ENCODE results near the gene OR51T1.
"Not testable (repeated sequence)": the region's sequence is repeated elsewhere in the genome, so short reads cannot be mapped to it uniquely, and the experiment has no call there.

OR51T1 gene, protein sequence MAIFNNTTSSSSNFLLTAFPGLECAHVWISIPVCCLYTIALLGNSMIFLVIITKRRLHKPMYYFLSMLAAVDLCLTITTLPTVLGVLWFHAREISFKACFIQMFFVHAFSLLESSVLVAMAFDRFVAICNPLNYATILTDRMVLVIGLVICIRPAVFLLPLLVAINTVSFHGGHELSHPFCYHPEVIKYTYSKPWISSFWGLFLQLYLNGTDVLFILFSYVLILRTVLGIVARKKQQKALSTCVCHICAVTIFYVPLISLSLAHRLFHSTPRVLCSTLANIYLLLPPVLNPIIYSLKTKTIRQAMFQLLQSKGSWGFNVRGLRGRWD

DNA sequence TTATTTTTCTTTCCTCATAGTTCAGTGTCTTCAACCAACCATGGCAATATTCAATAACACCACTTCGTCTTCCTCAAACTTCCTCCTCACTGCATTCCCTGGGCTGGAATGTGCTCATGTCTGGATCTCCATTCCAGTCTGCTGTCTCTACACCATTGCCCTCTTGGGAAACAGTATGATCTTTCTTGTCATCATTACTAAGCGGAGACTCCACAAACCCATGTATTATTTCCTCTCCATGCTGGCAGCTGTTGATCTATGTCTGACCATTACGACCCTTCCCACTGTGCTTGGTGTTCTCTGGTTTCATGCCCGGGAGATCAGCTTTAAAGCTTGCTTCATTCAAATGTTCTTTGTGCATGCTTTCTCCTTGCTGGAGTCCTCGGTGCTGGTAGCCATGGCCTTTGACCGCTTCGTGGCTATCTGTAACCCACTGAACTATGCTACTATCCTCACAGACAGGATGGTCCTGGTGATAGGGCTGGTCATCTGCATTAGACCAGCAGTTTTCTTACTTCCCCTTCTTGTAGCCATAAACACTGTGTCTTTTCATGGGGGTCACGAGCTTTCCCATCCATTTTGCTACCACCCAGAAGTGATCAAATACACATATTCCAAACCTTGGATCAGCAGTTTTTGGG lies at the start of gene OR51T1:
TSS of gene OR51T1 (plus strand) at position 41 of the 641 bp plus-strand sequence. CDS start at position 41, 0 bp downstream.
- DNase-seq, result no peak

- DNase-seq, result no peak
These were observed 41.7 kb upstream of the OR51T1 start for GRCh38 chr11:4839851-4840549.

DNA sequence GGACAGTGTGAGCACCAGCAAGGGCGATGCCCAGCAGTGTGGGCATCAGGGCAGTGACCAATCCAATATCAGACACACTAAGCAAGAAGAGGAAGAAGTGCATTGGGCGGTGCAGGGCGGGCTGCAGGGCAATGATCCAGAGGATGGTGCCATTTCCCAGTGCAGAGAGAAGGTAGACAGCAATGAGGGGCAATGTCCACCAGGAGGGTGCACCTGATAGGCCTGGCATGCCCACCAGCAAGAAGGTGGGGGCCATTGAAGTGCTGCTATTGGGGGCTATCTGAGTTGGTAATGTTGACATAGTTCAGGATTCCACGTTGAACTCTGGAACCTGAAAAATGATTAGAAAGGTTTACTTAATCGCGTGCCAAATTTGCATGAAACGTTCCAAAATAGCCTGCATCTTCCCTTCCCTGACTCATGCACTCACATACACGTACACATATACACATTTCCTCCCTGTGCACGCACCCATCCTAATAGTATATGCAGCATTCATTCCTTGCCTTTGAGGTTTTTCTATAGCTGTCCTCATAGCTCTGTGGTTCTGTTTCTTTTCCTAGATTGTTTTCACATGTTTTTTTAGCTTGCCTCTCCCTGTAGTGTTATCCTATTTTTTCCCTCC lies 32.7 kb upstream of the OR51T1 start, which contains the start of gene OR51S1:
TSS of gene OR51S1 (minus strand) at position 301 of the 625 bp plus-strand sequence. CDS start at position 301, 0 bp downstream.
- DNase-seq, result no peak

DNA sequence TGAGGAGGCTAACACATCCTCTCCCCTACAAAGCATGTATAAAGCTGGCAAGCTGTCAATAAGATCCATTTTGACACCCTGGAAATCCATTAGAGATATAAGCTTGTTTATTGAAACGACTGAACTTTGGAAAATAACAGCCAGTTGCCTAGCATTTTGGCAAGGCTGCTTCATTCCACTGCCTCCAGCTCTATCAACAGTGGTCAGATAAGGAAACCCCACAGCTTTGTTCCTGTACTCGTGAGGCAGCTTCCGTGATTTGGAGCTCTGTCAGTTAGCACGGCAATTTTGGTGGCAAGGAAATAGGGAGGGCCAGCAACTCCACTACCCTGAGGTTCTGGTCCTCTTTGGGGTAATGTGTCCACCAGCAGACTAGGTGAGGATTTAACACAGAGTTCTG lies 30.7 kb upstream of the OR51T1 start:
- no peak for DNase-seq

- not testable (repeated sequence) for DNase-seq
These were observed 27.4 kb upstream of the OR51T1 start for GRCh38 chr11:4854286-4854685.

GRCh38 chr11:4862447-4863236 lies 19.1 kb upstream of the OR51T1 start:
- DNase-seq, result no peak

DNA sequence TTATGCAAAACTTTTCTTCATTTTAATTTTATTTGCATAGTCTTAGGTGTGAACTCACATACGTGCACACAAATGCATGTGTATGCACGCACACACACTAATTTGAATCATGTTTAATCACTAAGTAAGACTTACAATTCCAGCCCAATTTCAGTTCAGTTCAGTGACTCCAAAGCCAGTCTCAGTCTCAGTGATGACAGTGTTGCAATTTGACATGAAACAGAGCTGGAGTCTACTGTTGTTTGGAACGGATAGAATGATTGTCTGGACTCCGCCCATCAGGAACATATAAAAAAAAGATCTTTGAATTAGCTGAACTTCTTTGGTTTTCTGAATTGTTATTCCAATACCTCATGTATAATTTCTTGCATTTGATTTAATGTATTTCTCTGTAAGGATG lies 17.8 kb upstream of the OR51T1 start:
- no peak for DNase-seq

GRCh38 chr11:4865855-4866254 lies 15.8 kb upstream of the OR51T1 start:
- no peak for DNase-seq

DNA sequence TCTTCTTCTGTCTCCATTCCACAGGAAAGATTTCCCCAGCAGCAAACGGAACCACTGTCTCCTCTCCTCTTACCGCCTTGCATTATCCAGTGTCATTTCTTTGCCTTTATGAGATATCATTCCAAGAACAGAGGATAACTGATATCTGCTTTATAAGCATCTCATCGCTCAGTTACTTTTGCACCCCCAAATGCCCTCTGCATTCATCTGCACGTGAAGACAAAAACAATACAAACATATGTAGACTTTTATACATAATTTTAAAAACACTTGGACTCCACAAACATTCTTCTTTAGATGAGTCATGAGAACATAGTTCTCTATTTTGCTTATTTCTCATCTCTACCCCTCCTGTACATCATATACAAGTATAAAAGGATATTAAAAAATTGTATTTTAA lies 512 bp upstream of the OR51T1 start:
- no peak for DNase-seq

DNA sequence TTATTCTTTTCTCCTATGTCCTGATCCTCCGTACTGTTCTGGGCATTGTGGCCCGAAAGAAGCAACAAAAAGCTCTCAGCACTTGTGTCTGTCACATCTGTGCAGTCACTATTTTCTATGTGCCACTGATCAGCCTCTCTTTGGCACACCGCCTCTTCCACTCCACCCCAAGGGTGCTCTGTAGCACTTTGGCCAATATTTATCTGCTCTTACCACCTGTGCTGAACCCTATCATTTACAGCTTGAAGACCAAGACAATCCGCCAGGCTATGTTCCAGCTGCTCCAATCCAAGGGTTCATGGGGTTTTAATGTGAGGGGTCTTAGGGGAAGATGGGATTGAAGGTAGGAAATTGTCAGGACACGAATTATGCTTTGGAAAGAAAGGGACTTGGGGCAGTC lies 843 bp downstream of the OR51T1 start:
- DNase-seq, result no peak

DNA sequence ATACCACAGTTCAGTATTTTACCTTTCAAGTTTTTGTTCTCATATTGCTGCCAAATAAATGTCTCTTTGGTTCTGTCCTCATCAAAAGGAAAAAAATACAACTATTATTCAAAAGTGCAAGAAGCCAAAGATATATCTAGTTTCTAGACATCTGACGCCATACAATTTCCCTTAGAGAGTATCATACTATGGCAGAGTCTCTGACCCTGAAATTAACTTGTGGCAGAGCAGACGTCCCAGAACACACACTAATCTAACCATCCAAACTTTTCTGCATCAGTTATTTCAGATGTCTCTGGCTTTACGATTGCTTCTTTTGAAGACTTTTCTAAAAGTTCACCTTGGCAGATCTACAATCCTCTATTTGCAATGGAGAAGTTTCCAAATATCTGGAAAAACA lies 2.7 kb downstream of the OR51T1 start:
- DNase-seq, result no peak

GRCh38 chr11:4886186-4886585 lies 4.5 kb downstream of the OR51T1 start:
- no peak for DNase-seq

GRCh38 chr11:4887591-4887990 lies 5.9 kb downstream of the OR51T1 start:
- DNase-seq, result no peak

- DNase-seq, result no peak
These were observed 8.6 kb downstream of the OR51T1 start for GRCh38 chr11:4890279-4890678.

DNA sequence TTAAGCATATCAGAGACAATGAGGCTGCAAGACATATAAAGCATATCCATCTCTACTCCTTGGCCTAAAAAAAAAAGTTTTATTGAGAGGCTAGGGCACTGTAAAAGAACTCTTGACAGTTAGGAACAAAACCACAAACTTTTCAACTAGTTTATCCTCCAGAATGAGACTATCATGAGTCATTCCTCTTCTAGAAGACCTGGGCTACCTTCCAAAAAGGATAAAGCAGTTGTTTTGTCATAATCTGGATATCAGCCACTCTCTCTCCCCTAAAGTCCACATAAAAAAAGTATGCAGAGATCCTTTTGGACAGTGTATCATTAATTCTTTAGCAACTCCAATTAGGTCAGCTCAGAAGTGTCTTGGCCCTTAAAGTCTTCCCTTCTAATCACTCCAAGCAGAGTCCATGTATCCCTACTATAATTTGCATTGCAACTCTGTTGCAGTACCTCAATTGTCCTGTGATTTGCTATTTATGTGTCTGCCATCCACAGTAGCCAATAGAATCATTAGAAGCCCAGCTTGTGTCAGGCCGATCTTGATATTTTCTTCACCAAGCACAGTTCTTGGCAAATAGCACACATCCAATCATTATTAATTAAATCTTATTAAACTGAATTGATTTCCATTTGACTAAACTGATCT lies 10.4 kb downstream of the OR51T1 start:
- DNase-seq, result no peak

- no peak for DNase-seq
These were observed 21.8 kb downstream of the OR51T1 start, which contains the start of gene OR51A7 for GRCh38 chr11:4903484-4903883. Gene OR51A7 (plus strand): TSS chr11:4903783. CDS start chr11:4907370, 3,587 bp downstream.

- no peak for DNase-seq
These were observed 34.9 kb downstream of the OR51T1 start for GRCh38 chr11:4916581-4916980.

DNA sequence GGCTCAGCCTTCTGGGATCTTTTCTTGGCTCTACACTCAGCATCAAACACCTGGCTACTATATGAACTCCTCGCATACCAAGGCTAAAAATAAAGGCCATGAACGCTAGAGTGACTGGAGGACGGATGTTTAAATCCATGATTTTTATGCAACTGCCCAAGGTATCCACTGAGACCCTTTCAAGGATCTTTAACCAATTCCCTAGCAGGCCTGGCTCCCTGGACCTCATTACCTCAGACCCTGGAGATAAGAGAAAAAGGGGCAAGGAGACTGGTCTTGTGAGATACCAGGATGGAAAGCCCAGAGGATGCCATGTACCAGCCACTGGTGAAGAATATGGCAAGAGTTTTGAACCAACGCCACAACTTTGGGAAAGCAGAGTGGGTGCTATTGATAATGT lies 37.5 kb downstream of the OR51T1 start, which contains the start of gene OR51G2:
TSS of gene OR51G2 (minus strand) at position 101 of the 400 bp plus-strand sequence. CDS start 3,687 bp downstream, outside the sequence.
- no peak for DNase-seq

DNA sequence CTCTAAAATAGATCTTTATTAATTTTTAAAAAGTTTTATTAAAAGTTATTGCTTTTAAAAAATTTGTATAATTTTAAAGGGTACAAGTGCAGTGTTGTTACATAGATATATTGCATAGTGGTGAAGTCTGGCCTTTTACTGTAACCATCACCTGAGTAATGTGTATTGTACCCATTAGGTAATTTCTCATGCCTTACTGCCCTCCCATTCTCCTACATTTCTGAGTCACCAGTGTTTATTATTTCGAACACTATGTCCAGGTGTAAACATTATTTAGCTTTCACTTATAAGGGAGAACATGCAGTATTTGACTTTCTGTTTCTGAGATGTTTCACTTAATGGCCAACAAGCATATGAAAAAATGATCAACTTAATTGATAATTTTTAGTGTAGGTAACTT lies 40.1 kb downstream of the OR51T1 start:
- no peak for DNase-seq

- no peak for DNase-seq
These were observed 40.6 kb downstream of the OR51T1 start for GRCh38 chr11:4922304-4922703.

- DNase-seq, result no peak
These were observed 42.5 kb downstream of the OR51T1 start, which contains the start of gene OR51G1 for GRCh38 chr11:4924239-4924638. Gene OR51G1 (minus strand): TSS chr11:4924339. CDS start chr11:4924339, 0 bp downstream.

DNA sequence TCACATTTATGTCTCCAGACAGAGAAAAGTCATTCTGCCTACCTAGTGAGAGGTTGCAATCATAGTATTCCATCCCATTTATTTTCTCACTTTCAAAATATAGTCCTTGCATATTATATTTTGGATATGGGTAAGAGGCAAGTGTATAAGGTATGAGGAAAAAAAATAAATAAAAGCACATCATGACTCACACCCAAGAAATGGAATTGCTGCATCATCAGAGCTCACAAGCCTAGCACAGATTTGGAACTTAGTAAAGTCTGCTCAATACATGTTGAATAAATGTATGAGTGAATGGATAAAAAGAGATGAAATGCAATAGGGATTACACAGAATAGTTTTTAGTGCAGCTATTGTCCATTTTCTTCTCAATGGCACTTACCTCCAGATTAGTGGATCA lies 44.9 kb downstream of the OR51T1 start:
- no peak for DNase-seq
